Effector memory CD4-positive, alpha-beta T cell (primary cell): ENCODE results near the gene C3orf62.

Source experiments
- DNase-seq, 3 donors: peaks; one replicate each; pipeline ENCODE4 v3.0.0-alpha.2; 2020
- H3K27ac ChIP-seq: 2 replicates; pipeline ENCODE4 v1.7.0; 2013; ENCODE audit warnings: mild to moderate bottlenecking, low read length, moderate library complexity; ENCODE audit not compliant: insufficient read depth, poor library complexity, severe bottlenecking
- H3K27me3 ChIP-seq: replicated peaks from 2 replicates; pipeline ENCODE4 v1.7.0; 2013; ENCODE audit warnings: mild to moderate bottlenecking, low read length; ENCODE audit not compliant: insufficient read depth, control insufficient read depth, poor library complexity, severe bottlenecking
- H3K36me3 ChIP-seq: 2 replicates; pipeline ENCODE4 v1.7.0; 2013; ENCODE audit warnings: mild to moderate bottlenecking, low read length, moderate library complexity; ENCODE audit not compliant: control insufficient read depth, insufficient read depth
- H3K4me1 ChIP-seq: 2 replicates; pipeline ENCODE4 v1.7.0; 2013; ENCODE audit warnings: low read length, mild to moderate bottlenecking; ENCODE audit not compliant: control insufficient read depth, insufficient read depth, poor library complexity, severe bottlenecking
- H3K4me3 ChIP-seq: 2 replicates; pipeline ENCODE4 v1.7.0; 2013; ENCODE audit warnings: low read length, low read depth, mild to moderate bottlenecking; ENCODE audit not compliant: insufficient read depth, poor library complexity, severe bottlenecking
- H3K9me3 ChIP-seq: 2 replicates; pipeline ENCODE4 v1.7.0; 2013; ENCODE audit warnings: mild to moderate bottlenecking, low read length, moderate library complexity; ENCODE audit not compliant: control insufficient read depth

The C3orf62 gene

DNA sequence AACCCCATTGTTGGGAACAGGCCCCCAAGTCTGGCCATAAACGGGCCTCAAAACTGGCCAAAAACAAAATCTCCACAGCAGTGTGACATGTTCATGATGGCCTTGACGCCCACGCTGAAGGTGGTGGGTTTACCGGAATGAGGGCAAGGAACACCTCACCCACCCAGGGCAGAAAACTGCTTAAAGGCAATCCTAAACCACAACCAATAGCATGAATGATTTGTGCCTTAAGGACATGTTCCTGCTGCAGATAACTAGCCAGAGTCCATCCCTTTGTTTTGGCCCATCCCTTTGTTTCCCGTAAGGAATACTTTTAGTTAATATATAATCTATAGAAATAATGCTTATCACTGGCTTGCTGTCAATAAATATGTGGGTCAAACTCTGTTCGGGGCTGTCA is 57.9 kb downstream of the C3orf62 start:
- no peak for DNase-seq
- H3K4me3 ChIP-seq = no peak overlapping the region
- H3K27me3 ChIP-seq = no peaks in the 10 kb centered on the region
- H3K36me3 ChIP-seq = no peaks in the 10 kb centered on the region
- no peaks in the 10 kb centered on the region for H3K4me1 ChIP-seq
- no peaks in the 10 kb centered on the region for H3K9me3 ChIP-seq
- H3K27ac ChIP-seq = no peak overlapping the region
